Stimulated activated naive B cell treated with anti-CD40 and anti-IgM and Interleukin-4, amounts not matched to agents 10 μg/mL and 1 μg/mL and 100 μg/mL, for 72 hours (primary cell): ENCODE data around the gene GPRC5A.

Experiments
- ATAC-seq, 2 donors: fragments of 150-1000 bp; cut with Tn5 transposase; replicated peaks; 2 replicates each; pipeline ENCODE4 v1.10.0; 2021; ENCODE audit warnings: moderate library complexity in 1 of 2
- DNase-seq: peaks from one replicate; pipeline ENCODE4 v3.0.0; 2021
- H3K27ac Mint-ChIP-seq: one replicate; pipeline ENCODE4 v1.8.0; 2022; ENCODE audit warnings: mild to moderate bottlenecking, mixed read lengths
- H3K27me3 Mint-ChIP-seq, 2 donors: one replicate each; pipeline ENCODE4 v1.8.0; 2022; ENCODE audit warnings: mixed read lengths in 2 of 2
- H3K36me3 Mint-ChIP-seq, 2 donors: one replicate each; pipeline ENCODE4 v1.8.0; 2022; ENCODE audit warnings: mixed read lengths in 2 of 2, mild to moderate bottlenecking in 1 of 2
- H3K4me1 Mint-ChIP-seq, 2 donors: one replicate each; pipeline ENCODE4 v1.8.0; 2022; ENCODE audit warnings: mixed read lengths in 2 of 2, mild to moderate bottlenecking in 1 of 2
- H3K4me3 Mint-ChIP-seq, 2 donors: one replicate each; pipeline ENCODE4 v1.8.0; 2022; ENCODE audit warnings: mild to moderate bottlenecking in 2 of 2, mixed read lengths in 2 of 2, moderate library complexity in 1 of 2
- H3K9me3 Mint-ChIP-seq, 2 donors: one replicate each; pipeline ENCODE4 v1.8.0; 2022; ENCODE audit warnings: mixed read lengths in 2 of 2, mild to moderate bottlenecking in 1 of 2

Gene GPRC5A

GRCh38 chr12:12954356-12954755 lies 63.0 kb downstream of the GPRC5A start:
- ATAC-seq (no peak), DNase-seq (no peak)
- Mint-ChIP-seq H3K36me3 (peaks cover 0 to 3% of the 10 kb centered on the region in 2 donors), H3K27me3 (peaks cover 13 to 20% of the 10 kb centered on the region in 2 donors), H3K27ac (no peak overlapping the region), H3K4me1 (no peaks in the 10 kb centered on the region), H3K9me3 (no peaks in the 10 kb centered on the region), H3K4me3 (no peak overlapping the region)

GRCh38 chr12:12954878-12955625 lies 63.7 kb downstream of the GPRC5A start:
- Mint-ChIP-seq H3K4me1 (no peaks in the 10 kb centered on the region), H3K36me3 (no peaks in the 10 kb centered on the region), H3K27me3 (peaks cover 6 to 13% of the 10 kb centered on the region in 2 donors), H3K27ac (no peak overlapping the region), H3K9me3 (no peaks in the 10 kb centered on the region), H3K4me3 (no peak overlapping the region)
- DNase-seq (no peak), ATAC-seq (no peak)

GRCh38 chr12:12958886-12959285 lies 67.5 kb downstream of the GPRC5A start:
- Mint-ChIP-seq H3K4me3 (no peak overlapping the region), H3K27ac (no peak overlapping the region), H3K4me1 (no peaks in the 10 kb centered on the region), H3K9me3 (no peaks in the 10 kb centered on the region), H3K36me3 (no peaks in the 10 kb centered on the region), H3K27me3 (peaks cover 0 to 12% of the 10 kb centered on the region in 2 donors)
- no peak for DNase-seq
- ATAC-seq, result no peak

- Mint-ChIP-seq H3K27me3 (peaks cover 0 to 12% of the 10 kb centered on the region in 2 donors), H3K27ac (no peak overlapping the region), H3K9me3 (no peaks in the 10 kb centered on the region), H3K4me3 (no peak overlapping the region), H3K4me1 (no peaks in the 10 kb centered on the region), H3K36me3 (no peaks in the 10 kb centered on the region)
- DNase-seq (no peak), ATAC-seq (no peak)
Observed at GRCh38 chr12:12960639-12961209, 69.4 kb downstream of the GPRC5A start.

GRCh38 chr12:12964255-12964654 lies 72.9 kb downstream of the GPRC5A start:
- no peaks in the 10 kb centered on the region for H3K9me3 Mint-ChIP-seq
- H3K4me3 Mint-ChIP-seq, result no peak overlapping the region
- H3K27ac Mint-ChIP-seq, result no peak overlapping the region
- DNase-seq (no peak), ATAC-seq (no peak)
- H3K4me1 Mint-ChIP-seq, result no peaks in the 10 kb centered on the region
- no peaks in the 10 kb centered on the region for H3K27me3 Mint-ChIP-seq
- H3K36me3 Mint-ChIP-seq, result peaks cover 2 to 4% of the 10 kb centered on the region in 2 donors

GRCh38 chr12:12965836-12966235 lies 74.5 kb downstream of the GPRC5A start:
- no peaks in the 10 kb centered on the region for H3K27me3 Mint-ChIP-seq
- H3K4me3 Mint-ChIP-seq, result no peak overlapping the region
- ATAC-seq, result no peak
- no peaks in the 10 kb centered on the region for H3K9me3 Mint-ChIP-seq
- DNase-seq, result no peak
- no peak overlapping the region for H3K27ac Mint-ChIP-seq
- H3K4me1 Mint-ChIP-seq, result no peaks in the 10 kb centered on the region
- H3K36me3 Mint-ChIP-seq, result peaks cover 2 to 4% of the 10 kb centered on the region in 2 donors
